Measurements from ENCODE around the gene TMOD1.

- TF ChIP-seq CTCF (IDR thresholded peaks at IDR 0.05): no peak
- no peak for TF ChIP-seq POLR2AphosphoS5 (IDR thresholded peaks at IDR 0.05)
- no peak for TF ChIP-seq POLR2A (IDR thresholded peaks at IDR 0.05)
These were observed 129.1 kb downstream of the TMOD1 start for GRCh38 chr9:97630591-97630990.
